ENCODE data around the gene CSN1S1.
A peak's percentile ranks its signal among the peaks of the same experiment; 100 is the strongest.
"Not testable (repeated sequence)": the region's sequence is repeated elsewhere in the genome, so short reads cannot be mapped to it uniquely, and the experiment has no call there.

Gene CSN1S1

GRCh38 chr4:69930768-69931167, at the start of gene CSN1S1:
Gene CSN1S1, plus strand, starts transcription at chr4:69931068. Its CDS starts 1,488 bp downstream, at chr4:69932556.
- no peak for DNase-seq

- DNase-seq, result peak; percentile 62
Measured at GRCh38 chr4:69881173-69881773, 49.6 kb upstream of the CSN1S1 start.

GRCh38 chr4:69882150-69882549, 48.7 kb upstream of the CSN1S1 start:
- no peak for DNase-seq

- DNase-seq, result no peak
Measured at GRCh38 chr4:69888336-69888735, 42.5 kb upstream of the CSN1S1 start.

- no peak for DNase-seq
Measured at GRCh38 chr4:69894186-69894585, 36.7 kb upstream of the CSN1S1 start.

- no peak for DNase-seq
Measured at GRCh38 chr4:69894721-69895120, 36.1 kb upstream of the CSN1S1 start.

GRCh38 chr4:69896530-69897116, 34.2 kb upstream of the CSN1S1 start:
- DNase-seq, result no peak

GRCh38 chr4:69907151-69907550, 23.7 kb upstream of the CSN1S1 start:
- DNase-seq, result no peak

GRCh38 chr4:69909195-69909594, 21.7 kb upstream of the CSN1S1 start:
- DNase-seq, result no peak

- DNase-seq, result no peak
Measured at GRCh38 chr4:69910016-69910782, 20.7 kb upstream of the CSN1S1 start.

GRCh38 chr4:69920874-69921273, 10.0 kb upstream of the CSN1S1 start:
- DNase-seq, result no peak

GRCh38 chr4:69923782-69924410, 7.0 kb upstream of the CSN1S1 start:
- DNase-seq, result not testable (repeated sequence)

- DNase-seq, result no peak
Measured at GRCh38 chr4:69934150-69934549, 3.3 kb downstream of the CSN1S1 start.

- DNase-seq, result no peak
Measured at GRCh38 chr4:69936566-69936965, 5.7 kb downstream of the CSN1S1 start.

GRCh38 chr4:69951602-69952001, 20.7 kb downstream of the CSN1S1 start:
- no peak for DNase-seq

GRCh38 chr4:69957209-69957608, 26.3 kb downstream of the CSN1S1 start:
- DNase-seq, result no peak

- no peak for DNase-seq
Measured at GRCh38 chr4:69965628-69966027, 34.8 kb downstream of the CSN1S1 start, which contains the start of gene CSN2. Gene CSN2, minus strand, starts transcription at chr4:69965728. Its CDS starts 4,733 bp downstream, at chr4:69960995.

- DNase-seq, result no peak
Measured at GRCh38 chr4:69970071-69970470, 39.2 kb downstream of the CSN1S1 start.

GRCh38 chr4:69974631-69975030, 43.8 kb downstream of the CSN1S1 start:
- no peak for DNase-seq

- DNase-seq, result no peak
Measured at GRCh38 chr4:69977582-69977981, 46.7 kb downstream of the CSN1S1 start.

GRCh38 chr4:69984030-69984443, 53.2 kb downstream of the CSN1S1 start:
- DNase-seq, result peak; percentile 3

- no peak for DNase-seq
Measured at GRCh38 chr4:69986663-69987062, 55.8 kb downstream of the CSN1S1 start.

- DNase-seq, result no peak
Measured at GRCh38 chr4:69991016-69991415, 60.1 kb downstream of the CSN1S1 start.

- DNase-seq, result no peak
Measured at GRCh38 chr4:69994782-69995181, 63.9 kb downstream of the CSN1S1 start.

Measured in NCI-H146 (cell line).